A204.1 (cell line): ENCODE results near the gene IFNL3.
"Not testable (repeated sequence)": the region's sequence is repeated elsewhere in the genome, so short reads cannot be mapped to it uniquely, and the experiment has no call there.

Experiments
- FAIRE-seq: peaks from 2 replicates; lab custom pipeline; 2012; peaks lifted over from hg19 to GRCh38; lab: Jason Lieb, UNC

The IFNL3 gene

GRCh38 chr19:39253374-39254149, 8.8 kb upstream of the IFNL3 start:
- no peak for FAIRE-seq

- no peak for FAIRE-seq
These were observed 7.7 kb upstream of the IFNL3 start for GRCh38 chr19:39252458-39252857.

- no peak for FAIRE-seq
These were observed 7.0 kb upstream of the IFNL3 start for GRCh38 chr19:39251846-39252245.

- no peak for FAIRE-seq
These were observed 6.3 kb upstream of the IFNL3 start for GRCh38 chr19:39251081-39251480.

- no peak for FAIRE-seq
These were observed 4.0 kb upstream of the IFNL3 start, which contains the start of gene IFNL4 for GRCh38 chr19:39248806-39249205. IFNL4 (minus strand) TSS chr19:39248856.

GRCh38 chr19:39247701-39248664, 3.2 kb upstream of the IFNL3 start:
- FAIRE-seq: no peak

- no peak for FAIRE-seq
These were observed 2.3 kb upstream of the IFNL3 start for GRCh38 chr19:39246951-39247669.

- FAIRE-seq: not testable (repeated sequence)
These were observed 360 bp upstream of the IFNL3 start for GRCh38 chr19:39245166-39245565.

- not testable (repeated sequence) for FAIRE-seq
These were observed 1.1 kb downstream of the IFNL3 start for GRCh38 chr19:39243741-39244140.

- no peak for FAIRE-seq
These were observed 4.4 kb downstream of the IFNL3 start for GRCh38 chr19:39240421-39240820.

GRCh38 chr19:39238944-39239343, 5.9 kb downstream of the IFNL3 start:
- no peak for FAIRE-seq

- no peak for FAIRE-seq
These were observed 6.6 kb downstream of the IFNL3 start for GRCh38 chr19:39238209-39238608.

- FAIRE-seq: no peak
These were observed 7.3 kb downstream of the IFNL3 start for GRCh38 chr19:39237200-39238184.

GRCh38 chr19:39236527-39236926, 8.3 kb downstream of the IFNL3 start:
- no peak for FAIRE-seq

- no peak for FAIRE-seq
These were observed 12.1 kb downstream of the IFNL3 start for GRCh38 chr19:39232708-39233107.

- FAIRE-seq: no peak
These were observed 14.6 kb downstream of the IFNL3 start for GRCh38 chr19:39230096-39230764.

- no peak for FAIRE-seq
These were observed 19.9 kb downstream of the IFNL3 start for GRCh38 chr19:39224910-39225309.

- no peak for FAIRE-seq
These were observed 21.0 kb downstream of the IFNL3 start for GRCh38 chr19:39223703-39224279.

- FAIRE-seq: not testable (repeated sequence)
These were observed 25.7 kb downstream of the IFNL3 start for GRCh38 chr19:39219108-39219507.
